Activated T-cell treated with anti-CD3 and anti-CD28 coated beads for 24 hours (primary cell): ENCODE data around the gene PEX3.

Experiments used
- DNase-seq: peaks from one replicate; pipeline ENCODE4 v3.0.0-alpha.2; 2020; ENCODE audit warnings: low read depth

The PEX3 gene, protein sequence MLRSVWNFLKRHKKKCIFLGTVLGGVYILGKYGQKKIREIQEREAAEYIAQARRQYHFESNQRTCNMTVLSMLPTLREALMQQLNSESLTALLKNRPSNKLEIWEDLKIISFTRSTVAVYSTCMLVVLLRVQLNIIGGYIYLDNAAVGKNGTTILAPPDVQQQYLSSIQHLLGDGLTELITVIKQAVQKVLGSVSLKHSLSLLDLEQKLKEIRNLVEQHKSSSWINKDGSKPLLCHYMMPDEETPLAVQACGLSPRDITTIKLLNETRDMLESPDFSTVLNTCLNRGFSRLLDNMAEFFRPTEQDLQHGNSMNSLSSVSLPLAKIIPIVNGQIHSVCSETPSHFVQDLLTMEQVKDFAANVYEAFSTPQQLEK

DNA sequence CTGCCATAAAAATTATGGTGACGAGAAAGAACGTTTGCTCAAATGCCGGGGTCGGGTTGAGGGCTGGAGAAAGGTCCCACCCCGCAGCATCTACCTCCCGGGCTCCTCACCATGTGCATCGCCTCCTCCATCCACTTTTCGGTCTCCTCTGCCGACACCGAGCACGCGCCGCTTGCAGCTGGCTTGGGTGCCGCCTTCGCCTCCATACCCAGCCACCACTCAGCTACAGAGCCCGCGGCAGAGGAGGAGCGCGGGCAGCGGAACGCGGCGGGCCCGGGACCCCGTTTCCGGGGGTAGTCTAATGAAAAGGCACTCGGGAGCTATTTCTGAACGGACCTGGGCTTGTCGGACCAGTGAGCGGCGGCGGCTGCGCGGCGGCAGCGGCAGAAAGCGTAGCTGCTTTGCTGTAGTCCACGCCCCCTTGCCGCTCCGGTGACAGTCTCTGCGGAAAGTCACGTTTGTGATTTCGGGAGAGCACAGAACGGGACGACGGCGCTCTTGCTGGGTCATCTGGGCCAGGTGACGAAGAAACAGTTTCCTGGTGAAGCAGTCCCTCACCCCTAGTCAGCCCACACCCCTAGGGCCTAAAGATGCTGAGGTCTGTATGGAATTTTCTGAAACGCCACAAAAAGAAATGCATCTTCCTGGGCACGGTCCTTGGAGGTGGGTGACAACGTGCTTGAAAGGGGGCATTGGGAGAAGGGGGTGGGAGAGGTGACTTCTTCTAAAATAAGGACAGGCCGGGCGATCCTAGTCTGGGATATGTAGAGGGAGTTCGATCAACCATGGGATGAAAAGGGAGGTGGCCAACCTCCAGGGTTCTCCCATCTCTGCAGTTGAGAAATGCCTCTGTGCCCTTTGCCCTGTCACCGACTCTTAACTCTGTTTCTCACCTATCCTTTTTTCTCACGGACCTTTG lies at the start of gene PEX3, which contains the start of gene ADAT2:
Gene PEX3 (plus strand): TSS at position 353 of the 919 bp plus-strand sequence. CDS start 238 bp downstream, at position 591.
Gene ADAT2 (minus strand): TSS at position 243 of the 919 bp plus-strand sequence. CDS start 37 bp downstream, at position 206.
- DNase-seq = peak; percentile 90

DNA sequence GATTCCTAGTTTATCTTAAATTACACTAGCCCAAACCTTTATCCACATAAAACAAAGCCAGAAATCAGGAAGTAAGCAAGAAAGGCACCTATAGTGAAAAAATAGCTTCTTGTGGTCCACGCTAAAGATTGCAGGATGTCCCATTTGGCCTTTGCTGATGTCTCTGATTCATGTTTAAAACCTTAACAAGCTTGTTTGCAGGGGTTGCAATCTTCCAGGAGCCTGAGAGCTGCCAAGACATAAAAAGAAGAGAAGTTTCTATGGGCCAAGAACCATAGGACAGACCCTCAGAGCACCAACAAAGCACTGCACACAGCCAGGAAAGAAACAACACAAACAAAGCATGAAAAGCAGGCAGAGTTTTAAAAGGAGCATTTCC lies 49.5 kb upstream of the PEX3 start:
- no peak for DNase-seq

DNA sequence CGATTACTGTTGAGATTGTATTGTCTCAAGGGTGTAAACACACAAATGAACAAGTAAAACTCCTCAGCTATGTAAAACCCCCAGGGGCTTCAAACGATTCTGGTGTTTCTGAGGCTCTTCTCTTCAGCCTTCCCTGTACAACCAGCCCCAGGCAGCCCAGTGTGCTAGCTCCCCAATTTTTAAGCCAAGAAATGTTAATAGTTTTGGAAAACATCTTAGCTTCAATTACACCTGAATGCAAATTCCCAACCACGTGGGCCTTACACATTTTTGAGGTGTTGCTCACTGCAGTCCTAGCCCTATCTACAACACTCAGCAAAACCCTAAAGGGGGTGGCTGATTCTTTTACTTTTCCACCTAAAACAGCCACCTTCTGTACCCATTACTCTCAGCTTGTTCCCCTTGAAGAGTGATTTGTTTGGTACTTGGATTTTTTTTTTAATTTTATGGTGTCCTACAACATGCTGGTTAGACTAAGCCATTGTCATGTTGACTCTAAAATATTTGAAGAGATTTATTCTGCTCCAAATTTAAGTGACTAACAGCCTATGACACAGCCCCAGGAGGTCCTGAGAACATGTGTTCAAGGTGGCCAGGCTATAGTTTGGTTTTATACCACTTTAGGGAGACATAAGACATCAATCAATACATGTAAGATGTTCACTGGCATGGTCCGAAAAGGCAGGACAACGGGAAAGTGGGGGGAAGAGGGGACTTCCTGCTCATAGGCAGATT lies 48.8 kb upstream of the PEX3 start:
- no peak for DNase-seq

DNA sequence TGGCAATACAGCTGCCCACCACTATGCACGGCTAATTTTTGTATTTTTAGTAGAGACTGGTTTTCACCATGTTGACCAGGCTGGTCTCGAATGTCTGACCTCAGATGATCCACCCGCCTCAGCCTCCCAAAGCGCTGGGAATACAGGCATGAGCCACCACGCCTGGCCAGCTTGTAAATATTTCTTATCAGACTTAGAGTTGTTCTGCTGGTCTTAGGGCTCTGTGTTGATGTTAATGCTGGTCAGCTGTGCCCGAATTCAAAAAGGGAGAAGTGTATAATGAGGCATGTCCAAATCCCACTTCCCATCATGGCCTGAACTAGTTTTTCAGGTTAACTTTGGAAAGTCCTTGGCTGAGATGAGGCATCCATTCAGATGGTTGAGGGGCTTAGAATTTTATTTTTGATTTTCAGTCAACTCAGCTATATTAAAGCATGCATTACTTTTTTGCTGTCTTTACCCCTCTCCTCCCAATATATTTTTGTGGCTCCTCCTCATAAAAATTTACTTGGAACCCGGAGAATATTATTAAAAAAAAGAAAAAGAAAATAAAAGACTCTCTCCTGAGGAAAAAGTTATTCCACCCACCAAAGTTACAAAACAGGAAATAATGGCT lies 47.8 kb upstream of the PEX3 start:
- no peak for DNase-seq

DNA sequence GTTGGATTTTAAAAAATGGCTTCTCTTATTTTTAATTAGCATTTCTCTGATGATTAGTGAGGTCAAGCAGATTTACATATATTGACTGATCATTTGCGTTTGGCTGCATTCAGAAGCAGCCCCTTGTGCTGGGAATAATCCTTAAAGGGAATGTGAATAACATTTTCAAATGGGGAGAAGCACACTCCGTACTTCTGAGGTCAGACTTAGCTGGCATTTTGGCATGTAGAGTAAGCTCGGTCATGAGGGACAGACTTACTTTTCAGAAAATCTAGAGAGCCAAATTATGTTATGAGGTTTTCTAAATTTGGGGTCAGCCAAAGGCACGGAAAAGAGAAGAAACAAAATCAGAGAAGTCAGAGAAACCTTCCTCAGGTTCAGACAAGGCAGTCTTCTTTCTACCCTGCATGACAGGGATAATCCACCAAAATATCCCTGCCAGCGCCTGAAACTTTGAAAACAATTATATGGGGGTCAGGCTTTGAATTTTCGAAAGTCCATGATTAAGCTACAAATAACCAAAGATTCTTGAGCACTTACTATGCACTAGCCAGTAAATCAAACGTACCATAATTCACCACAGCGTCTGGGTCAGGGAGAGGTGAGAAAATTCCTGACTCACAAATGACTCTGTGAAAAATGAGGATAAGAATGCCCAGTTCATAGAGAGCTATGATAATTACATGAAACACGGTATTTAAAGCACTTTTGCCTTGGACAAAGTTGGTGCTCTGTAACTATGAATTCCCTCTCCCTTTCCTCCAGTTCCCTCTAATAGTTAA lies 45.0 kb upstream of the PEX3 start:
- DNase-seq = no peak

DNA sequence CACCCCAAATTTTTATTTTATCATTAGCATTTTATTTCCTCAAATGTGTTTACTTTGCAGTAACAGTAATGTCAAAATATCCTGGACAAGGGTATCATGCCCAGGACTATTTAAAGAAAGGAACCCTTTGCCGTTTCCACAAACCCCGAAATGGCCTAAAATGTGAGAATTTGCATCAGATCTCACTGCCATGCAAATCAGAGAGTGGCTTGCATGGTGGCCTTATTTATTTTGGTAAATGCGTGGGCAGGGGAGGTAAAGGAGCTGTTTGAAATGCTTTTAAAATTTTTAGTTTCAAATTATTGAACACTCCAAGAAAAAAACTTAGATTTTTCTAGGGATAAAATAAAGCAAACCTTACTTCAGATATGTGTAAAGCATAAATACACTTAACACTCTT lies 43.9 kb upstream of the PEX3 start:
- no peak for DNase-seq

DNA sequence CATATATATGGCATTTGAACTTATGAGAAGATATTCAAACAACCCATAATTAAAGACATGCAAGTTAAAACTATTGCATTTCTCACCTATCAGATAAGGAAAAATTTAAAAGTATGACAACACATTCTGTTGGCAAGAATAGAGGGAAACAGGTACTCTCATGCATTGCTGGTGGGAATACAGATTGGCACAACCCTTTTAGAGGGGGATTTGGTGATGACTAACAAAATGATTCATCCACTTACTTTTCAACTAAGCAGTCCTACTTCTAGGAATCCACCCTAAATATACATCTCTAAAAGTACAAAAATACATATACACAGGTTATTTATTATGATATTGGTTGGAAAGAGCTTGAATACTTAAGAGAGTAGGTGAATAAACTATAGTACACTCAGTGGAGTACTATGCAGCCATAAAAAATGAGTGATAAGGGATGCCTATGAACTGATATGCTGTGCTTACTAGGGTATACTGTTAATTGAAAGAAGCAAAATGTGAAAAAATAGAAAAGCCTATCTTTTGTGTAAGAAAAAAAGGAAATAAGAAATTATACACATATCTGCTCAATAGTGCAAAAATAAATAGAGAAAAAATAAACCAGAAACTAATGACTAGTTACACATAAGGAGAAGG lies 42.3 kb upstream of the PEX3 start:
- DNase-seq = no peak

DNA sequence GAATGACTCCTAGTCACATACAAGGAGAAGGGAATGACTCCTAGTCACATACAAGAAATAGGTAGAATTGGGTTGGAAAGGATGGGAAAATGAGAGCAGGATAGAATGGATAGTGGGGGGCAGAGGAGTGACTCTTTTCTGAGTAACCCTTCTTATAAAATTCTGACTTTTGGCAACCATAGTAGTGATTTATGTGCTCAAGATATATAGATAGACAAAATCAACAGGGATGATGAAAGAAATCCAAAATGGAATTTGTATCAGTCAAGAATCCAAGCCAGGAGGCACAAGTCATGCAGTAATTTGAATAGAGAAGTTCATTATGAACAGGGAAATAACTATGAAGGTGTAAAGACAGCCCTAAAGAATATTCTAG lies 41.8 kb upstream of the PEX3 start:
- no peak for DNase-seq

DNA sequence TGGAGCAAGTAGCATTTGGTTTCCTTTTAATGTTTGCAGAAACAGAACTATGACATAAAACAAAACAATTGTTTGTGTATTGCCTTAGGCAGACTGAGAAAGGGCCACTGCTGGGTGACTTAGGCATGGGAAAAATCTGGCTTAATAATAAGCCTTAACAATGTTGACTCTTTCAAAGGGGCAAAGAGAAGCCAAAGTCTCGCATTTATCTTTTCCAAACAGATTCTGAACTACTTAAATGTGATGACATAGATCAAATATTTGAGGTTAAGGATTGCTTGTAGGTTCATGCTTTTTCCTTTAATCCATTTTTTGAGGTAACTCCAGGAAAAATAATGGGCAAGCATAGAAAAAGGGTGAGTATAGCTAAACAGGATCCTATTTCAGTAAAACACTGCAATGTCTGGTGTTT lies 39.7 kb upstream of the PEX3 start:
- DNase-seq = no peak

DNA sequence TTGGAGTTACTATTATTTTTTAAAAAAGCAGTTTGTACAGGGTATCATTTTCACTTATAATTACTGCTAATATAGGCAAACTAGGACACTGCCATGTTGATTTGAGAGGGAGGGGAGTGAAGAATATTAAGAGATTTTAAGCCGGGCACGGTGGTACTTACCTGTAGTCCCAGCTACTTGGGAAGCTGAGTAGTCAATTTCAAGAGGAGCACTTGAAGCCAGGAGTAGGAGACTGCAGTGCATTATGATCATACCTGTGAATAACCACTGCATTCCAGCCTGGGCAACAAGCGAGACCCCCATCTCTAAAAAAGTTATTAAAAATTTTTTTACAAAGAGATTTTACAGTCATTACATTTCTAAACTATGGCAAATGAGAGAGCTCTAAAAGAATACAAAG lies 35.8 kb upstream of the PEX3 start:
- DNase-seq = no peak

DNA sequence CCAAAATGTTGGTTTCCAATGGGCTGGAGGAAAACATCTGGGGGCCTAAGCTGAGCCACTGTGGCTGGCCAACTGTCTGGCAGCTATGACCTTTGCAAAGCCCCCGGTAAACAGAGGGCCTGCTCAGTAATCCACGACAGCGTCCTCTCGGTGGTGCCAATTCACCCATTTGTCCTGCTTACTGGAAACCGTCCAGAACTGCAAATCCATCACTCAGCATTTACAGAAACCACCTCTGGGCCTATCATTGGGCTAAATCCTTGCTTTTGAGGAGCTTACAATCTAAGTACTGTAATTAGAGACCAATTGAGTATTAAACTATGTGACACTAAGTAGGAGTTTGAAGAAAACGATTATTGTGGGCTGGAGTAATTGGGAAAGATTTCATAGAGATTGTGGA lies 31.1 kb upstream of the PEX3 start:
- no peak for DNase-seq

DNA sequence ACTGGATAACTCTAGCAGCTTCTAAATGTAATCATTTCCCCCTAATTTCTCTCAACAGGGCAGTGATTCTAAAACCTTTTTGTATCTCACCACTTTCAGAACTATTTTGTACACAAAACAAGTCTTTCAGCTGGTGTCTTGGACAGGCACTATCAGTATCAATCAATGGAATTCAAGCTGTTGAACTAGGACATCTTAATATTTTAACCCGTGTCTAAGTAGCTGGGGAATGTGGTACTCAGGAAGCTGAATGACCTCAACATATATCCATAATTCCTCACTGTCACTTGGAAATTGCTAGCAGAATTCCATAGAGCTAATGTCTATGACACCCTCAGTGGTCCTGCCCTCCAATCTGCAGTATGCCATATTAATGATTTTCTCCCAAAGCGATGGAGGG lies 24.6 kb upstream of the PEX3 start:
- no peak for DNase-seq

DNA sequence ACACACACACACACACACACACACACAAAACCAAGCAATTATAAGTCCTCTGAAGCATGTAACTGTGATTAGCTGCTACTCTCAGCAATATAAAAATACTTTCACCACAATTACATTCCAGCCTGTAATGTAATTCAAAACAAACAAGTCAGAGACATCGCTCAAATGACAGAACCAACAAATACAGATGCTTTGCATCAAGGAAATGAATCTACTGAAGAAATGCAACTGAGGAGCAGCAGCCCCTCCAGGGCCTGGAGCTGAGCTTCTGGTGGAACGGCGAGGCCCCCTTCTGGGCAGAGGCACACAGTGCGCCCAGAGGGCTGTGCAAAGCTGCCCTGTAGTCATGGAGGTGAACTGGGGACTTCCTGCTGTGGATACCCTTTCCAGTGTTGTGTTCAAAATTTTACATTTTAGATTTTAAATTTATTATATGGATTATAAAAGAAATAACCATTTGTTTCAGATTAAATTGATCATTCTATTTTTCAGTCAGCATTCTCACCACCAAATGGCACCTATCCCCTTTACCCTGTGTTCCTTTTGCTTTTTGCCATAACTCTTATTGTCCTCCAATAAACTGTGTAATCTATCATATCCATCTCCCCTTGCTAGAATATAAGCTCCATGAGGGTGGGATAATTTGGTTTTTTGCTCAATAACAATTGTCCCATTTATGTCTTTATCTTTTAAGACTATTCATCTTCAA lies 23.3 kb upstream of the PEX3 start:
- peak; percentile 53 for DNase-seq

DNA sequence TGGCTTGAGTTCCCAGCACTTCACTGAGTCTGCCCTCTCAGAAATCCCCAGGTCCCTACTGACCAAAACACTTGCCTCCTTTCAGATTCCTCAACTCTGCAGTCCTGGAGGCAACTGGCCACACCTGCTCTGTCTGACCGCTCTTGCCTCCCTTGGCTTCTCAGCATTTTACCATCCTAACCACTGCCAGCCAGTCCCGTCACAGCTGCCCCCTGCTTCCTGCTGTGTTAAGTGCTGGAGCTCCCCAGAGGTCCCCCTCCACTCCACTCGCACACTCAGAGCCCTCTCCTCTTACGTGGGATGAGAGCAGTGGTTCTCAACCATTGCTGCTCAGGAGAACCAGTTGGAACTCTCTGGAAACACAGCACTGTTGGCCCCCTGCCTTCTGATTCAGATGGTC lies 20.6 kb upstream of the PEX3 start:
- no peak for DNase-seq

DNA sequence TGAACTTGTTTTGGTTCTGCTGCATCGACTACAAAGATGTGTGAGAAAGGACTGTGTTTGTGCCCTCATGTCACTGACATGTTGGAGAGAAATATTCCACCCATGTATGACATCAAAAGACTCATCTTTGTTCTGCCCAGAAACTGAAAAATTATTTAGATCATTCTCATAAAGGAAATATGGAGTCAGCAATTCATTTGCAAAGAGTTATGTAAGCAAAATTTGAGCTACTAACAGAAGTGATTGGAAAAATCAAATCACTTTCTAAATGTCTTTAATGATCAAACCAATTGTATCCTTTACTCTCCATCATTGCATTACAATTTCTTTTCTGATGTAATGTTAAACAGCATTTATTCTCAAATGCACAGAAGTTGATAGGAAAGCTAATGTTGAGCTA lies 19.4 kb upstream of the PEX3 start:
- no peak for DNase-seq

DNA sequence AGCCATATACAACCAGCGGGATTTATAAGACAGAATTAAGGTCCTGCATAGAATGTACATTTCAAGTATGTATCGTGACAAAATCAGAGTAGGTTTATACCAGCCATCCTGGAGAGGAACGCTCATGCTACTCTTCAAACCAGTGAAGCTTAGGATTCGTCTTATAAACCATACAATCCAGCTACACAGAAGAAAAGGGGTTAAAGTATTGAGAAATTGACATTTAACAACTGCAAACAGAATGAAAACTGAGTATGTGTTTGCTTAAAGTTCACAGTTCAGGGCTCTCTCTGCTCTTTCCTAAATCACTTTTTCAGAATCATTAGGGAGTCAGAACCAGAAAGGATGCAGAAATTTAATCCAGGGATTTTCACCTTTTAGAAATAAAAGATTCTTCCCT lies 18.0 kb upstream of the PEX3 start:
- no peak for DNase-seq

DNA sequence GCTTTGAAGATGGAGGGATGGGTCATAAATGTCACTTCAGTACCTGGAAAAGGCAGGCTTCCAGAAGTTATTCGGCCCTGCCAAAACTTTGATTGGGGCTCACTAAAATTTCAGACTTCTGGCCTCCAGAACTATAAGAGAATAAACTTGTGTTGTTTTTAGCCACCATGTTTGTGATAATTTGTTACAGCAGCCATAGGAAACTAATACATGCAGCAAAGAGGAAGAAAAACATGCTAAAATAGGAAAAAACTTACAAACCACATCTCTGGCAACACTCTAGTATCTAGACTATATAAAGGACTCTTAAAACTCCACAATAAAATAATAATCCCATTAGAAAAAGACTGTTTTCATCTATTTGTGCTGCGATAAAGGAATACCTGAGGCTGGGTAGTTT lies 9.6 kb upstream of the PEX3 start:
- no peak for DNase-seq

DNA sequence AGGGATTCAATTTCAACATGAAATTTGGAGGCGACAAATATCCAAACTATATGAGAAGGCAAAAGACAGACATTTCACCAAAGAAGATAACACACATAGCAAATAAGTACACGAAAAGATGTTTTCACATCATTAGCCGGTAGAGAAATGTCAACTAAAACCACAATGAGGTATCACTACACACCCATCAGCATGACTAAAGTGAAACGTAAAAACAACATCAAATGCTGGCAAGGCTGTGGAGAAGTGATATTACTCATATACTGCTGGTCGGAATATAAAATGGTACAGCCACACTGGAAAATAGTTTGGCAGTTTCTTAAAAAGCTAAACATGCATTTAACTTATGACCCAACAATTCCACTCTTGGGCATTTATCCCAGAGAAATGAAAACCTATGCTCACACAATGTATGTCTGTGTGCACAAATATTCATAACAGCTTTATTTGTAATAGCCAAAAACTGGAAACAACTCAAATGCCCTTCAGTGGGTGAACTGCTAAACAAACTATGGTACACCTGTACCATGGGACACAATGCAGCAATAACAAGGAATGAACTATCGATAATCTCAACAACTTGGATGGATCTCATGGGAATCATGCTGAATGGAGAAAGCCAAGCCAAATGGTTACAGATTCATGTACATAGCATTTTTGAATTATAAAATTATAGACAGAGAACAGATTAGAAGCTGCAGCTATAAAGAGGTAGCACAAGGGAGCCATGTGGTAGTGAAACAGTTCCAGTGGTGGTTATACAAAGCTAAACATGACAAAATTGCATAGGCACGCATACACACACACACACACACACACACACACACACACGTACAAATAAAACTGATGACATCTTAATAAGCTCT lies 8.7 kb upstream of the PEX3 start:
- no peak for DNase-seq

DNA sequence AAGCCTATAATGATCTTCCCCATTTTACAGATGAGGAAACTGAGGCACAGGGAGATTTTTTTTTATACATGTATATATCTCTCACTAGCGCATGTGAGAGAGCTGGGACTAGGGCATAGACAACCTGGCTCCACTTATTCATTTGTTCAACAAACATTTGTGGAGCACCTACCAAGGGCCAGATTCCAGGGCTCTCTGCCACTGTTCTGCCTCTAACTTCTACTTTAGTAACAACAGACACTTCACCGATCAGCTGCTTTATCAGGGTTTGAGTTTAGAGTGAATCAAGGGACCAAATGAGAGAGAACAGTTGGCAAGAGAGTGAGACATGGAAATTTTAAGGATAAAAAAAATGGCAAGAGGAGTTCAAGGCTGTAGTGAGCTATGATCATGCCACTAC lies 7.5 kb upstream of the PEX3 start:
- no peak for DNase-seq
